Psoas muscle (tissue), 8 donors: ENCODE measurements around the gene LTBP4. TPM values are rescaled to one million over a fixed set of nuclear protein-coding genes. Genes with fewer than 3 reads are reported as not detected.
"Not testable (repeated sequence)": the region's sequence is repeated elsewhere in the genome, so short reads cannot be mapped to it uniquely, and the experiment has no call there.

ENCODE experiments used
- ATAC-seq, 4 donors: fragments of 200-7000 bp; cut with Tn5 transposase; one replicate each; pipeline ENCODE4 v1.9.1; 2020; ENCODE audit warnings: moderate library complexity in 3 of 4, mild to moderate bottlenecking in 2 of 4
- DNase-seq, 2 donors: peaks; one replicate each; pipeline ENCODE4 v3.0.0-alpha.2; 2020
- H3K27ac ChIP-seq: fragments of 200-600 bp; one replicate; pipeline ENCODE4 v1.8.0; 2022
- H3K27me3 ChIP-seq, 3 donors: fragments of 200-600 bp in 1 of 3; one replicate each; pipeline versions ENCODE4 v1.6.1 to v1.8.0; 2013 to 2022; ENCODE audit warnings: low read length in 2 of 3, mild to moderate bottlenecking in 2 of 3, moderate library complexity in 1 of 3; ENCODE audit not compliant: insufficient read depth in 3 of 3
- H3K36me3 ChIP-seq, 2 donors: fragments of 200-600 bp in 1 of 2; one replicate each; pipeline versions ENCODE4 v1.6.1 to v1.8.0; 2013 to 2022; ENCODE audit warnings: low read depth in 1 of 2, mild to moderate bottlenecking in 1 of 2, moderate library complexity in 1 of 2; ENCODE audit not compliant: insufficient read depth in 1 of 2
- H3K4me1 ChIP-seq: fragments of 200-600 bp; one replicate; pipeline ENCODE4 v1.8.0; 2022
- H3K4me3 ChIP-seq: fragments of 200-600 bp; one replicate; pipeline ENCODE4 v1.8.0; 2022; ENCODE audit warnings: mild to moderate bottlenecking
- H3K9me3 ChIP-seq: fragments of 200-600 bp; one replicate; pipeline ENCODE4 v1.8.0; 2022
- CTCF ChIP-seq: fragments of 200-600 bp; IDR thresholded peaks from one replicate; pipeline ENCODE4 v1.8.0; 2022; ENCODE audit warnings: antibody characterized with exemption
- WGBS, 3 donors: extraction: QIAGEN DNeasy Blood & Tissue Kit; methylation state at CpG; one replicate each; pipeline versions ENCODE4 v1.1.6 to v1.1.7; 2013; 5-methylcytosine and 5-hydroxymethylcytosine counted together
- intact Hi-C, 2 donors: fragments of 100-400 bp; cut with DNase I; formaldehyde crosslinking; loops; one replicate each; pipeline versions ENCODE4 v1.11.0 to v1.14.2; 2022
- polyA plus RNA-seq, 3 donors: library from polyadenylated mRNA; stranded (reverse); fragments of 200-250 nt; gene quantifications; one replicate each; pipeline ENCODE4 v1.2.3, GENCODE V29; 2013
- total RNA-seq, 4 donors: library from RNA; stranded (reverse); fragmentation: NEBNext Ultra II Directional in 2 of 4; extraction: Animal tissue kit (Norgen Biotek cat#: 25700) in 2 of 4; gene quantifications; one replicate each; pipeline versions ENCODE4 v1.2.1 to v1.2.4, GENCODE V29; 2021 to 2023
- donor health status: healthy with polysubstance abuse.
- donor health status: DM: no; HTN: no; CAD: no; lungs with moderate emphysema.
- donor health status: Bipolar disorder and iron deficiency.
- donor health status: healthy.
- donor health status: DM: yes; HTN: yes; CAD: no.
- donor health status: DM: no; HTN: no; CAD: no.
- donor health status: DM: no; HTN: no; CAD: no.
- donor health status: DM: yes; HTN: yes; CAD: no.

Gene LTBP4
- total and polyA plus RNA-seq, 7 donors = 16.0 to 55.8 (median 24.1) TPM

- H3K27ac ChIP-seq = no peak overlapping the region
- H3K27me3 ChIP-seq = no peaks in the 10 kb centered on the region
- 94 to 95% (median 94%) methylated on average over 18 of the region's 18 CpGs for WGBS, 3 donors
- no peak for TF ChIP-seq CTCF
- H3K4me3 ChIP-seq = no peak overlapping the region
- no peaks in the 10 kb centered on the region for H3K36me3 ChIP-seq
- DNase-seq (no peak), ATAC-seq (no peak)
- peaks cover 12% of the 10 kb centered on the region for H3K4me1 ChIP-seq
- intact Hi-C loops = no loop called here
- H3K9me3 ChIP-seq = no peaks in the 10 kb centered on the region
Measured at GRCh38 chr19:40642051-40642706, 41.0 kb downstream of the LTBP4 start.

DNA sequence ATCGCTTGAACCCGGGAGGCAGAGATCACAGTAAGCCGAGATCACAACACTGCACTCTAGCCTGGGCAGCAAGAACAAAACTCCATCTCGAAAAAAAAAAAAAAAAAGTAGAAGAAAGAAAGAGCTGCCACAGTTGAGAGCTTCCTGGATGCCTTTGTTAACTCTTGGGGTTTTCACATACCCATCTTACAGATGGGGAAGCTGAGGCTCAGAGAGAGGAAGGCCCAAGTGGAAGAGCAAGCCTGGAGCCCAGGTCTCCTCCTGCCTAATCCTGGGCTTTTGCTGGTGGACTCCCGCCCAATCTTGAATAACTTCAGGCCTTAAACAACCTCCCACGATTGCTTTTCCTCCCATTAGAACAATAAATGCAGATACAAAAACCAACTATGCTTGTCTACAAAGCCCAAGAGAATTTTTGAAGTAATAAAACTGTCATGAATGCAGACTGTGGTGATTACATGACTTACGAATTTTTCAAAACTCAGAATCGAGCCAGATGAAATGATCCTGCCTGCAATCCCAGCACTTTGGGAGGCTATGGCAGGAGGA is 41.7 kb downstream of the LTBP4 start:
- 69 to 78% (median 70%) methylated on average over 8 of the region's 8 CpGs for WGBS, 3 donors

GRCh38 chr19:40646743-40647254 is 45.6 kb downstream of the LTBP4 start:
- H3K27me3 ChIP-seq = no peaks in the 10 kb centered on the region

More for the DNA sequence above, 41.7 kb downstream of the LTBP4 start:
- Histone ChIP-seq H3K4me3 (no peak overlapping the region), H3K9me3 (no peaks in the 10 kb centered on the region), H3K4me1 (peaks cover 12% of the 10 kb centered on the region), H3K27ac (no peak overlapping the region), H3K27me3 (no peaks in the 10 kb centered on the region), H3K36me3 (no peaks in the 10 kb centered on the region)
- no peak for TF ChIP-seq CTCF
- ATAC-seq (no peak), DNase-seq (no peak)
- intact Hi-C loops = no loop called here

GRCh38 chr19:40649903-40650675 is 48.9 kb downstream of the LTBP4 start:
- H3K9me3 ChIP-seq, H3K27me3 ChIP-seq, intact Hi-C loops, DNase-seq, ATAC-seq, H3K4me3 ChIP-seq, H3K36me3 ChIP-seq: not testable (repeated sequence)
- peak overlapping the region; percentile 7 for H3K27ac ChIP-seq
- WGBS, 3 donors = 86 to 90% (median 88%) methylated on average over 9 of the region's 9 CpGs
- H3K4me1 ChIP-seq = peaks cover 20% of the 10 kb centered on the region

More at GRCh38 chr19:40646743-40647254, 45.6 kb downstream of the LTBP4 start:
- Histone ChIP-seq H3K4me1 (peaks cover 18% of the 10 kb centered on the region), H3K9me3 (no peaks in the 10 kb centered on the region), H3K4me3 (peak overlapping the region; percentile 49), H3K27ac (peak overlapping the region; percentile 76), H3K36me3 (no peaks in the 10 kb centered on the region)
- WGBS, 3 donors = 34 to 52% (median 40%) methylated on average over 5 of the region's 5 CpGs
- no peak for DNase-seq
- no peak for TF ChIP-seq CTCF
- intact Hi-C loops = no loop called here
- ATAC-seq = peak in 1 of 4 donors; percentile 12

DNA sequence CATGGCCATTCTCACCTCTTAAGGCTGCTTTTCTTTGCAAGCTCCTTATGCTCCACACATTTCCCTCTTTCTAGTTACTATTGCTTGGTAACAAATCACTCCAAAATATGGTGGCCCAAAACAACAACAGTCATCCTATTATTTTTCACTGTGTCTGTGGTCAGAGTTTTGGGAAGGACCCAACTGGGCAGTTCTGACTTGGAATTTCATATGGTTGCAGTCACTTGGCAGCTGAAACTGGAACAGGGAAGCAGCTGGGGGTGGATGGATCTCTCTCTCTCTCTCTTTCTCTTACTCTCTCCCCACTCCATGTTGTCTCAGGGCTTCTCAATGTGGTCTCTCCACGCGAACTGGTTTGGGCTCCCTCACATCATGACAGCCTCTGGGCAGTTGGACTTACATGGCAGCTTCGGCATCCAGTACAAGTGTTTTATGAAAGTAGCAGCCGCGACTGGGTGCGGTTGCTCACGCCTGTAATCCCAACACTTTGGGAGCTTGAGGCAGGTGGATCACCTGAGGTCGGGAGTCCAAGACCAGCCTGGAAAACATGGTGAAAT is 49.7 kb downstream of the LTBP4 start:
- intact Hi-C loops = no loop called here
- H3K27ac ChIP-seq = peak overlapping the region; percentile 7

GRCh38 chr19:40652303-40652702 is 51.1 kb downstream of the LTBP4 start:
- peak in 1 of 2 donors; percentile 15 for DNase-seq
- H3K4me3 ChIP-seq, ATAC-seq, H3K36me3 ChIP-seq, H3K27me3 ChIP-seq, H3K27ac ChIP-seq, intact Hi-C loops, H3K9me3 ChIP-seq, H3K4me1 ChIP-seq: not testable (repeated sequence)
- 77 to 86% (median 84%) methylated on average over 11 of the region's 11 CpGs for WGBS, 3 donors

More for the DNA sequence above, 49.7 kb downstream of the LTBP4 start:
- Histone ChIP-seq H3K4me3 (no peak overlapping the region), H3K36me3 (no peaks in the 10 kb centered on the region), H3K27me3 (no peaks in the 10 kb centered on the region), H3K9me3 (no peaks in the 10 kb centered on the region), H3K4me1 (peaks cover 17% of the 10 kb centered on the region)
- DNase-seq = peak; percentile 47 to 56
- 70 to 79% (median 73%) methylated on average over 8 of the region's 8 CpGs for WGBS, 3 donors
- ATAC-seq = peak; percentile 31 to 60 (median 58)
- no peak for TF ChIP-seq CTCF

- H3K27me3 ChIP-seq, H3K27ac ChIP-seq, H3K4me3 ChIP-seq, ATAC-seq, H3K9me3 ChIP-seq, DNase-seq, intact Hi-C loops, H3K4me1 ChIP-seq, H3K36me3 ChIP-seq: not testable (repeated sequence)
- 68 to 75% (median 72%) methylated on average over 7 of the region's 7 CpGs for WGBS, 3 donors
Measured at GRCh38 chr19:40655684-40656083, 54.5 kb downstream of the LTBP4 start.
